Stimulated activated effector memory CD8-positive, alpha-beta T cell treated with anti-CD3 and anti-CD28 coated beads, Interleukin-12 subunit alpha, Interleukin-12 subunit beta, amount 100 ng/mL, for 72 hours (primary cell): ENCODE results near the gene CMTM7.

Experiments
- ATAC-seq: fragments of 150-1000 bp; cut with Tn5 transposase; 2 replicates; pipeline ENCODE4 v1.10.0; 2021
- DNase-seq, 2 donors: peaks; one replicate each; pipeline ENCODE4 v3.0.0; 2021 to 2022; ENCODE audit warnings: low spot score in 2 of 2
- H3K27ac Mint-ChIP-seq: one replicate; pipeline ENCODE4 v1.8.0; 2022; ENCODE audit warnings: mild to moderate bottlenecking, mixed read lengths
- H3K36me3 Mint-ChIP-seq: one replicate; pipeline ENCODE4 v1.8.0; 2022; ENCODE audit warnings: mild to moderate bottlenecking, mixed read lengths
- H3K4me1 Mint-ChIP-seq: one replicate; pipeline ENCODE4 v1.8.0; 2022; ENCODE audit warnings: mixed read lengths
- H3K4me3 Mint-ChIP-seq: one replicate; pipeline ENCODE4 v1.8.0; 2022; ENCODE audit warnings: mild to moderate bottlenecking, mixed read lengths
- H3K9me3 Mint-ChIP-seq: one replicate; pipeline ENCODE4 v1.8.0; 2022; ENCODE audit warnings: mixed read lengths

Gene CMTM7

DNA sequence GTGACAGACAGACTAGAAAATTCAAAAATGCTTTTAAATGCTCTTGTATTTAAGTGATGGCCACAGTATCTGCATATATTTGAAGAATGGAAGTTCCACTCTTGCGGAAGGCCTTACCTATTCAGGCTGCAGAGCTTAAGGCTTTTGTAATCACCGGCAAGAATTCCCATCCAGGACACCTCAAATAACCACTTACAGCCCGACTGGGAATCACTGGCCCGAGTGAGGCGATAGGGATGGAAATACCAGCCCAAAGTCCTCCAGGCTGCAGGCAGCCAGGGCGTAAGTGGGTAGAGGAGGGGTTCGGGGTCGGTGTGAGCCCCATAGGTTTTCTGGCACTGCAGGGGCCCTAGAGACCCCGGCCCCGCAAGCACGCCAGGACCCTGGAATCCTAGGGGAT is 9.5 kb downstream of the CMTM7 start:
- Mint-ChIP-seq H3K4me1 (peaks cover 54% of the 10 kb centered on the region), H3K9me3 (no peaks in the 10 kb centered on the region), H3K4me3 (peak overlapping the region; percentile 83), H3K36me3 (peaks cover 10% of the 10 kb centered on the region), H3K27ac (peak overlapping the region; percentile 94)
- DNase-seq (no peak), ATAC-seq (no peak)

GRCh38 chr3:32401556-32402081 is 10.0 kb downstream of the CMTM7 start:
- peaks cover 10% of the 10 kb centered on the region for H3K36me3 Mint-ChIP-seq
- peaks cover 56% of the 10 kb centered on the region for H3K4me1 Mint-ChIP-seq
- peak; percentile 84 for ATAC-seq
- H3K27ac Mint-ChIP-seq: peak overlapping the region; percentile 94
- peak overlapping the region; percentile 83 for H3K4me3 Mint-ChIP-seq
- peak; percentile 41 to 74 for DNase-seq
- no peaks in the 10 kb centered on the region for H3K9me3 Mint-ChIP-seq

GRCh38 chr3:32403663-32404062 is 12.0 kb downstream of the CMTM7 start:
- Mint-ChIP-seq H3K36me3 (peaks cover 10% of the 10 kb centered on the region), H3K4me3 (no peak overlapping the region), H3K27ac (no peak overlapping the region), H3K4me1 (peaks cover 61% of the 10 kb centered on the region), H3K9me3 (no peaks in the 10 kb centered on the region)
- DNase-seq: no peak
- no peak for ATAC-seq

DNA sequence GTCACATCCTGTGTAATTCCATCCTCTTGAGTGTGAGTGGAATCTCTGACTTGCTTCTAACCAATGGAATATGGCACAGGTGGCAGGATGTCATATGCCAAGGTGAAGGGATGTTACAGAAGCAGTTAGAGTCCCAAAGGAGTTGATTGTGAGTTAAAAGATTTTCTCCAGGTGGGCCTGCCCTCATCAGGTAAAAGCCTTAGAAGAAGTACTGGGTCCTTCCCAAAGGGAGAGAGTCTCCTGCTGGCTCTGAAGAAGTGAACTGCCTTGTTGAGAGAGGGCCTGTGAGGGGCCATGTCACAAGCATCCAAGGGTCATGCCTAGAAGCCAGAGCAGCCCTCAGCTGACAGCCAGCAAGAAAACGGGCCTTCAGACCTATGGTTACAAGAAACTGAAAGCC is 13.1 kb downstream of the CMTM7 start:
- Mint-ChIP-seq H3K27ac (no peak overlapping the region), H3K4me1 (peaks cover 53% of the 10 kb centered on the region), H3K9me3 (no peaks in the 10 kb centered on the region), H3K36me3 (peaks cover 10% of the 10 kb centered on the region), H3K4me3 (no peak overlapping the region)
- DNase-seq (no peak), ATAC-seq (no peak)

- Mint-ChIP-seq H3K4me1 (peaks cover 57% of the 10 kb centered on the region), H3K27ac (no peak overlapping the region), H3K36me3 (peaks cover 10% of the 10 kb centered on the region), H3K9me3 (no peaks in the 10 kb centered on the region), H3K4me3 (no peak overlapping the region)
- no peak for ATAC-seq
- no peak for DNase-seq
These were observed 13.5 kb downstream of the CMTM7 start for GRCh38 chr3:32405155-32405554.

- Mint-ChIP-seq H3K4me3 (no peak overlapping the region), H3K27ac (no peak overlapping the region), H3K4me1 (peaks cover 55% of the 10 kb centered on the region), H3K9me3 (no peaks in the 10 kb centered on the region), H3K36me3 (peaks cover 10% of the 10 kb centered on the region)
- no peak for ATAC-seq
- no peak for DNase-seq
These were observed 14.2 kb downstream of the CMTM7 start for GRCh38 chr3:32405711-32406323.

- Mint-ChIP-seq H3K36me3 (peaks cover 9% of the 10 kb centered on the region), H3K9me3 (no peaks in the 10 kb centered on the region), H3K27ac (no peak overlapping the region), H3K4me3 (no peak overlapping the region), H3K4me1 (peaks cover 51% of the 10 kb centered on the region)
- no peak for ATAC-seq
- DNase-seq: no peak
These were observed 15.1 kb downstream of the CMTM7 start for GRCh38 chr3:32406486-32407408.

DNA sequence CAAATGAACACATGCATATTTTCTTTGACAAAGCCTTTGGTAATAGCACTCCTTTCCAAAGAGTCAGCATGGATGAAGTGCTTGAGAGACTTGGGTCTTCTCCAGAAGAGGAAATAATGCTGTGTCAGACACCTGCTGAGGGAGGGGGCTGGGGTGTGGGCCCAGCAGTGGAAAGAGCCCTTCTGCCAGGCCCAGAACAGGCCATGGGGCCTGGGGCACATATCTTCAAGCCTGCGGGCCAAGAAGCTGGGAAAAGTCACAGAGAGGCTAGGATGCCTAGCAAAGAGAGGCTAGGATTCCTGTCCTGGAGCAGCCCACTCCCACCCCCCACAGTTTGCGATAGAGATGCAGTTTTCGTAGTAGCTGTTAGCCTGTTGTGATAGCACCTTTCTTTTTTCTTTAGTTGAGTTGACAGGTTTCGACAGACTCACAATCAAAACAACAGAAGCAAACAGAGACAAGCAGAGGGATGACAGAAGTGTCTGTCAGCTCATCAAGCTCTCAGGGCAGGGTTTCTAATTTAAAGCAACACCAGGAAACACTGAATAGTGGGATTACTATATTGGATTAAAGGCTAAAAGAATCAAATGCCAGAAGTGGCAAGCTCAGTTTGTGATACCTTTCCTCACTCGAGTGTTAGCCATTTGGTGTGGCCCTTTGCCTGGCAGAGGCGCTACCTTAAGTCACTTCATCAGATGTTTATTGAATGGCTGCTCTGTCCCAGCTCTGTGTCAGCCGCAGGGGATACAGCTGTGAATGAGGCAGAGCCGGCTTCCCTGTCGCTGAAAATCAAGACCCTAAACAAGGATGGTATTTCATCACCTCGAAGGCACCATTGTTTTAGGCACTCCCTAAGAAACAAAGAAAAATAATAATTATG is 19.0 kb downstream of the CMTM7 start:
- Mint-ChIP-seq H3K4me3 (no peak overlapping the region), H3K27ac (peak overlapping the region; percentile 7), H3K9me3 (no peaks in the 10 kb centered on the region)

DNA sequence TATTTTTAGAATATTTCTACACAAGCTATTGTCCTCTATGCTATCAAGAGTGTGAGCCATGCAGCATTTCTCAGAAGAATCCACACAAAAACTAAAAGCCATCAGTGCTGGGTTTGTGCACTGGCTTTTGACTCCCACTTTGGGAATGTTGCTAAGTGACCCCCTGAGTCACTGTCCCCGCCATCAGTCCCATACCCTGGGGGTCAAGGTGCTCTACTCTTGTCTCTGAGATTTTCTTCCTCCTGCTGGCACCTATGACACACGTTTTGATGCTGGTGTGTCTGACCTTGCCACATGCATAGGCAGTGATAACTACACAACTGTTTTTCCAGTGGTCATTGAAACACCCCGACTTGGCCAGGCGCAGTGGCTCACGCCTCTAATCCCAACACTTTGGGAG is 19.8 kb downstream of the CMTM7 start:
- H3K36me3 Mint-ChIP-seq: no peaks in the 10 kb centered on the region
- no peak for DNase-seq
- ATAC-seq: no peak
- no peak overlapping the region for H3K4me3 Mint-ChIP-seq
- H3K9me3 Mint-ChIP-seq: no peaks in the 10 kb centered on the region
- no peak overlapping the region for H3K27ac Mint-ChIP-seq
- peaks cover 49% of the 10 kb centered on the region for H3K4me1 Mint-ChIP-seq

More for the DNA sequence above, 19.0 kb downstream of the CMTM7 start:
- Mint-ChIP-seq H3K4me1 (peaks cover 46% of the 10 kb centered on the region), H3K36me3 (no peaks in the 10 kb centered on the region)
- ATAC-seq (no peak), DNase-seq (no peak)

GRCh38 chr3:32412887-32413286 is 21.2 kb downstream of the CMTM7 start:
- ATAC-seq (no peak), DNase-seq (no peak)
- no peaks in the 10 kb centered on the region for H3K36me3 Mint-ChIP-seq
- H3K9me3 Mint-ChIP-seq: no peaks in the 10 kb centered on the region
- no peak overlapping the region for H3K4me3 Mint-ChIP-seq
- peaks cover 37% of the 10 kb centered on the region for H3K4me1 Mint-ChIP-seq
- H3K27ac Mint-ChIP-seq: no peak overlapping the region

DNA sequence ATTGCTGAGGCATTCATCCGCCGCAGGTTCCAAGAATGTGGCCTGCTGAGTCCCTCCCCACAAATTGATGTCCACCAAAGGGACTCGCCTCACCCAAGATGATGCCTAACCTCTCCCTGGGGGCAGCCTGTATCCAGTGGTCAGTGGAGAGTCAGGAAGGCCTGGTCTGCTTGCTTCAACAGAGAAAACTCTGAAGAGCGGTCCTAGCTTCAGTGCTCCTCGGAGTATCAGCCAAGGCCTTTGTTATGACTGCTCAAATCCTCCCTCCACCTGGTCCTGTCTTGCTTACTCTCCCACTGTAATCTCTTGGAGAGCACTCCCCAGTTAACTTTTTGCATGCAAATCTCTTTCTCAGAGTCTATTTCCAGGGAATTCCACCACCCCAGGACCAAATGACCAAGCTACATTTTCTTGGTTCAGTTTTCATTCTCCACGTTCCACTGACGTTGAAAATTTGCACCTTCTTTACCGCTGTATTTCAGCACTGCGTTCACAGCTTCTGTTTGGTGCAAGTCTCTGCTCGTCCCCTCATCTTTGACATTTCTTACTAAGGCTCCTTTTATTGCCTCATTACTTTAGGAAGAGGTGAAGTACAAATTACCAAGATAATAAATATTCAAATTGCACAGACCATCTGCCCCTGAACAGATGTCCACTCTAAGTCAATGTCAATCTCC is 22.3 kb downstream of the CMTM7 start:
- DNase-seq: no peak
- Mint-ChIP-seq H3K4me3 (peak overlapping the region; percentile 29), H3K4me1 (peaks cover 37% of the 10 kb centered on the region), H3K27ac (peak overlapping the region; percentile 88), H3K9me3 (no peaks in the 10 kb centered on the region), H3K36me3 (no peaks in the 10 kb centered on the region)
- ATAC-seq: no peak

- DNase-seq (no peak), ATAC-seq (peak; percentile 80)
- Mint-ChIP-seq H3K4me1 (peaks cover 43% of the 10 kb centered on the region), H3K9me3 (no peaks in the 10 kb centered on the region), H3K36me3 (no peaks in the 10 kb centered on the region), H3K27ac (peak overlapping the region; percentile 88), H3K4me3 (peak overlapping the region; percentile 29)
These were observed 23.0 kb downstream of the CMTM7 start for GRCh38 chr3:32414522-32415202.

DNA sequence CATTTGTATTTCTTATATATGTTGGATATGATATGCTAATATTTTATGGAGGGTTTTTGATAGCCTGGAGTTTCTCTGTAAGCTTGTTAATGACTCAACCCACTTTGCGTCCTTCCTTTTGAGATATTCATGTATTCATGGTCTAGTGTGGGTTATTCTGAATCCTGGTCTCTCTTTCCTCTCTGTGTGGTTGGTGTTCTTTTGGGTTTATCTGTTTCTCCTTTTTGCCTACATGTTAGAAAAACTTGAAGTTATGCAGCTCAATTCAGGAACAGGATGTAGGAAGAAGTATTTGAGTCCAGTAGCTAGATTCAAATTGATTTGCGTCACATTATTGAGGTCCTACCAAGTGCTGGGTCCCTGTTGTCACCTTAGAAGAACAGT is 28.1 kb downstream of the CMTM7 start:
- peaks cover 64% of the 10 kb centered on the region for H3K4me1 Mint-ChIP-seq
- no peak for ATAC-seq
- peak overlapping the region; percentile 84 for H3K27ac Mint-ChIP-seq
- H3K9me3 Mint-ChIP-seq: no peaks in the 10 kb centered on the region
- no peaks in the 10 kb centered on the region for H3K36me3 Mint-ChIP-seq
- no peak for DNase-seq
- peak overlapping the region; percentile 52 for H3K4me3 Mint-ChIP-seq
